GM21423 (cell line): ENCODE measurements around the gene CAMSAP2.
"Not testable (repeated sequence)": the region's sequence is repeated elsewhere in the genome, so short reads cannot be mapped to it uniquely, and the experiment has no call there.

Experiments
- ATAC-seq: cut with Tn5 transposase; IDR thresholded peaks from one replicate; pipeline ENCODE4 v1.9.1; 2021; ENCODE audit warnings: mild to moderate bottlenecking, moderate library complexity; ENCODE audit not compliant: unreplicated experiment

The CAMSAP2 gene

GRCh38 chr1:200737647-200738291, 924 bp upstream of the CAMSAP2 start:
- no peak for ATAC-seq

DNA sequence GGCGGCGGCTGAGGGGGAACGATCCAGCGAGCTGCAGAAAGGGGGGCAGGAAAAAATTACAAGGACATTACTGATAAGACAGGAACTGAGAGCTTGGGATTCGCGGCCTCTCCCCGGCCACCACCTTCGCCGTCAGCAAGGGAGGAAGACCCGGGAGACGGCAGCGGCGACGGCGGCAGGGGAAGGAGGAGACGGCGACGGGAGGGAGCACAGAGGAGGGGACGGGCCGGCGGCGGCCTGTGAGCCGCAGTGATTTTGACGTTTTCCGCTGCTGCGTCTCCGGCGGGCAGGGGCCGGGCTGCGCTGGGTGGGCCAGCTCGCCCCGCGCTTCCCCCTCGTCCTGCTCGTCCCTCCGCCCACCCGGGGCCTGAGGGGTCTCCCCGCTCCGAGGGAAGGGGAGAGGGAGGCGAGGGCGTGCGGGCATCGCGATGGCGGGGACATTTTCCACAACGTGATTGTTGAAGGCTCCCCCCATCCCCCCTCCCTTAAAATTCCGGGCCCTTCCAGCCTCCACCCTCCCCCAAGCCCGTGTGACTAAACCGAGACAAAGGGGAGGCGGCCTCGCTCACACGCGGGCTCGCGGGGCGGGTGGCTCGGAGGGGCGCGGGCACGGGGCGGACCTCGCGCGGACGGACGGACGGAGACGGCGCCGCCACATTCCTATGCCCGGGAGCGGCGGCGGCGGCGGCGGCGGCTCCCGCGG, 407 bp downstream of the CAMSAP2 start:
- ATAC-seq = peak; percentile 50

GRCh38 chr1:200739702-200740570, 1.2 kb downstream of the CAMSAP2 start:
- ATAC-seq = no peak

DNA sequence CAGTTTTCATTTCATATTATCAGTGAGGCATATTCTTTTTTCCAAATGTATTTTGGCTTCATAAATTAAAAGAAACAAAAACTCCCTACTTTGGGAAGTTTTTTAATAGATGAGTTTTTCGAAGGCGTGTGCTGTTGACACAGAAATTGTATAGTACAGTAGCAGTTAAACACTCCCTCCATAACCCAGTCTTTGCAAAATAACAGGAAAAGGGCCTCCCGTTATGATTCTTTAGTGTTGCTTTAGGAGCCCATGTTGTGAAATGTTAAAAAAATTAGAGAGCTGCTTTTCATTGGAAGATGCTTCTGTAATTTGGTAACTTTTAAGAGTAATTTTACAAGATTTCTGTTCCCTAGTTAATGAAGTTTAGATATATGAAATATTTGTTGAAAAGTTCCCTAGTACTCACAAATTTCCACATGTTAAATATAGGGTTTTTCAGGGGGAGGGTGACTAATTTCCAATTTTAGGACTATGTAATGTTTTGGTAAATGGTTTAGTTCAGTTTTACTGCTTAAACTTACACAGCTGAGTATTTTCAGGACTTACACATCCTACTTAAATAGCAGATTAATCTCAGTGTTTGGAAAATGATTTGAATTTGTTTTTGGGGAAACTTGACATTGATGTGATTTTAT, 2.0 kb downstream of the CAMSAP2 start:
- no peak for ATAC-seq

DNA sequence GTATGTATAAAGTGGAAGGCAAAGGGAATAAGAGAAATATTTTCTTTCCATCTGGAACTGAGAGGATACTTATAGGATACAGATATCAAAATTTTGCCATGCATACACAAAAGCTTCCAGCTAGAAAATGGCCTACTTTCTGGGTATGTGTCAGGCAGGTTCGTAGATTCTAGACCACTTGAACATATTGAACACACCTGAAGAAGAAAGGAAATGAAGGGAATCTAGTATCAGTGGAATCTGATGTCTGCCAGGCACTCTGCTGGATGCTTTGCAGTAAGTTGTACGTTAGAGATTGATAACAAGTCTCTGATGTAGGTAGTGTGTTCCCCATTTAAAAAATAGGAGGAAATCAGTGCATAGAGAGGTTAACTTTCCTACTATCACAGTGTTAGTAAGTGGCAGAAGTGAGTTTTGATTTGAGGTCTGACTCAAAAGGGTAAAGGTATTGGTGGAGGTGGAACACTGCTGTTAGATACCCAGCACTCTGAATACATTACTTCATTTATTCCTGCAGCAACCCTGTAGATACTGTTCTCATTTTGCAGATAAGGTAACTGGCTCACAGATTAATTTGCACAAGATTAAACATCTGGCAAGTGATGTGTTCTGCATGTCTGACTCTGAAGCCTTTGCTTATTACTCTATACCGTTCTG, 3.0 kb downstream of the CAMSAP2 start:
- no peak for ATAC-seq

DNA sequence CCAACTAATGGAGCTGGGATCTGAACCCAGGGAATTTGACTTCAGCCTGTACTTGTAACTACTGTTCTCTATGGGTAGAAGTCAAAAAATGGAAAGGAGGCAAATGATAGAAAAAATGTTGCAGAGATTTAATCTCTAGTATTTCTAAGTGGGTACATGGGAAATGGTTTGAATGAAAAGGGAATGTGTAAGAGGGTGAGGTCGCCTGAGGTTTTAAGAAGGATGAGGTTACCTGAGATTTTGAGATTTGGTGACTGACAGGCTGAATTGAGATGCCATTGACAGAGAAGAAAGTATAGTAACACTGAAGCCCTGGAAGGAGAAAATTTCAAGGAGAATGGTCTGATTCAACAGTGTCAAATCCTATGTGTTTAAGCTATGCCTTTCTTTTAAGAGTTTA, 5.5 kb downstream of the CAMSAP2 start:
- no peak for ATAC-seq

- ATAC-seq = no peak
Measured at GRCh38 chr1:200749090-200749489, 10.4 kb downstream of the CAMSAP2 start.

DNA sequence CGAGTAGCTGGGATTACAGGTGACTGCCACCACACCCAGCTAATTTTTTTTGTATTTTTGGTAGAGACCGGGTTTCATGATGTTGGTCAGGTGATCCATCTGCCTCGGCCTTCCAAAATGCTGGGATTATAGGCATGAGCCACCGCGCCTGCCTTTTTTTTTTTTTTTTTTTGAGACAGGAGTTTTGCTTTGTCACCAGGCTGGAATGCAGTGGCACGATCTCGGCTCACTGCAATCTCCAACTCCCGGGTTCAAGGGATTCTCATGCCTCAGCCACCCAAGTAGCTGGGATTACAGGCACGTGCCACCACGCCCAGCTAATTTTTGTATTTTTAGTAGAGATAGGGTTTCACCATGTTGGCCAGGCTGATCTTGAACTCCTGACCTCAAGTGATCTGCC, 12.1 kb downstream of the CAMSAP2 start:
- not testable (repeated sequence) for ATAC-seq

- peak; percentile 64 for ATAC-seq
Measured at GRCh38 chr1:200751717-200752116, 13.0 kb downstream of the CAMSAP2 start.

DNA sequence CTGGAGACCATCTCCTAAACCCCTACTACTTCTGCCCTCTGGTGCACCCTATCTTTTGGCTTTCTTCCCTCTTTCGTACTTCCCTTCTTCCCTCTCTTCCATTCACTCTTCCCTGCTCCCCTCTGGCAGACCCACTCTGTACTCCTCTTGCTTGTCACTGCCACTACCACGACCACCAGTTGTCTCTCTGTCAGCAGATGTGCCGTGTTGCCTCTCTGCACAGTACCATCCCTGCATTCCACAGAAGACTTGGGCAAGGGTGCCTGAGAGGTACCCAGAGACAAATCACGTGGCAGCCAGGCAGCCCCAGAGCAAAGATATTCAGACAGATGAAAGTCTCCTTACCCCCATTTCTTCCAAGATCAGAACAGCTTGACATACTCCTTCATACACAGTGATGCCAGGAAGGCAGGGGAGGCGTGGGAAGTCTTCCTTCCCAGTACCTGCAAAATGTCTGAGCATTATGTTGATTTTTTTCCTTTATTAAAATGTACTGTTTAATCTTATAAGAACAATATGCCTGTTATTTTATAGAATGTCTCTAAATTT, 15.0 kb downstream of the CAMSAP2 start:
- ATAC-seq = no peak

DNA sequence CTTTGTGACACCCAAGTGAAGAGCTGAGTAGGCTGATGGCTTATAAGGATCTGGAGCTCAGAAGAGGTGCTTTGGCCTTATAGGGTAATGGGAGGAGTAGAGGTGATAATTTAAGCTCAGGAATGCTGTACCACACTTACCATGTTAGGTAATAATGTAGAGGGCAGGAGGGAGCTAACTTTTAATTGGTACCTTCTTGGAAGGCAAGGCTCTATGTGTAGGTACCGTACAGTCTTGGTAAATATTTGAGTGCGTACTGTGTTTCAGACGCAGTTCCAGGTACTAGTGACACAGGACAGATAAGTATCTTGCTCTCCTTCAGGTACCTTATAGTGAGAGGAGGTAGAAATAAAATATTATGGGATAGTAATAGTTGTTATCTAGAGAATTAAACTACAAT, 16.8 kb downstream of the CAMSAP2 start:
- ATAC-seq = no peak

GRCh38 chr1:200762089-200762488, 23.4 kb downstream of the CAMSAP2 start:
- ATAC-seq = no peak

DNA sequence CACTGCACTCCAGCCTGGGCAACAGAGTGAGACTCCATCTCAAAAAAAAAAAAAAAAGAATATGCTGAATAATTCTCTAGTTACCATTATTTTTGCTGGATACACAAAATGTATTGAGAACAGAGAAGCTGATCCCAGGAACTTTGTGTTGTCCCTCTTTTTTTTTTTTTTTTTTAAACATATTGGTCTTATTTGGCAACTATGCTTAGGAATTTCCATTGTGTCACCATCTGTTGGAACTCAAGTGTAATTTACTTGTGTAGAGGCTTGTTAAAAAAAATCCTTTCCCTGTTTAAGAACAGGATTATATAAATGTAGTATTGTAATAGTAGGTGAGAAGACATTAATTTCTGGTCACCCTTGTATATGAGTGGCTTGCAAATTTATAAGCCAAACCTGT, 28.6 kb downstream of the CAMSAP2 start:
- no peak for ATAC-seq

DNA sequence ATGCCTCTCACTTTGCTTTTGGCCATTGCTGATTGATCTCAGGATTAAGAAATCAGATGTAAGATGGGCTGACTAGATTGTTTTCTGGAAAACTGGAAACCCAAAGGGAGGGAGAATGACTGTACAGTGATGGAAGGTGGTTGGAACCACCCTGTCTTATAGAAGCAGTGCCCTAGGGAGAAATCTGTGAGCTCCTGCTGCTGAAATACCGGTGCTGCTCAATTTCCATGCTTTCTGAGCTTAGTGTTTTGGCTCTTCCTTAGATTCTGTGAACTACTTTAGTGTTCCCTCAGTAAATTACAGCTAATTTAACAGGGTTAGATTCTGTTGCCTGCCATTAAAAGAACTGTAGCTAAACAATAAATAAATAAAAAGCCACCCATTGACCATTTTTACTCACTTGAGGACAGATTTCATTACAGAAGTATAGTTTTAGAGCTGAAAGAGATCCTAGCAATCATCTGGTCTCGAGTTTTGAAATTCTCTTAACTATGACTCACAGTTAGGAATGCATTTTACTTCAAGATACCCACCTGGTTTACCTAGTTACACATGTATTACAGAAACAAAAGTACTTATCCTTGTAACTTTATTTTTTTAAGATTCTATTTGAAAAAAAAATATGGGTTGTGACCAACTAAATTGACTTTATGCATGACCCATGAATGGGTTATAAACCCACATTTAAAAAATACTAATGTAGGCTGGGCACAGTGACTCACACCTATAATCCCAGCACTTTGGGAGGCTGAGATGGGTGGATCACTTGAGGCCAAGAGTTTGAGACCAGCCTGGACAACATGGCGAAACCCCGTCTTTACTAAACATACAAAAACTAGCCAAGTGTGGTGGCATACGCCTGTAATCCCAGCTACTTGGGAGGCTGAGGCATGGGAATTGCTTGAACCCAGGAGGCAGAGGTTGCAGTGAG, 33.2 kb downstream of the CAMSAP2 start:
- no peak for ATAC-seq

DNA sequence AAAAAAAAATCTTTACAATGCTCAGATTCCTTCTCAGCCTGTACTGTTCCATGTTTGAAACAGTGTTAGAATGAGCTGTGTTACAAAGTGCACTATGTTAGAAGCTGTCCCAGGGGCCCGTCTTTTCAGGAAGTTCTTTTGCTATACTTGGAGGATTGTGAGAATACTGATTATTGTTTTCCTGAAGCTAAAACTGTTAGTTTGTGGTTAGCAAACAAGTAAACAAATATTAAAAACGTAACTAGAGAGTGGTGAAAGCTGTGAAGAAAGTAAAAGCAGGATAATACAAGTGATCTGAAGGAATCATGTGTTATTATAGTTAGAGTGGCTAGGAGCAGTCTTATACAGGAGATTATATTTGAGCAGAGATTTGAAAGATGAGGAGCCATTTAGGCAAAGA, 35.6 kb downstream of the CAMSAP2 start:
- ATAC-seq = no peak

GRCh38 chr1:200774735-200775444, 36.2 kb downstream of the CAMSAP2 start:
- no peak for ATAC-seq

DNA sequence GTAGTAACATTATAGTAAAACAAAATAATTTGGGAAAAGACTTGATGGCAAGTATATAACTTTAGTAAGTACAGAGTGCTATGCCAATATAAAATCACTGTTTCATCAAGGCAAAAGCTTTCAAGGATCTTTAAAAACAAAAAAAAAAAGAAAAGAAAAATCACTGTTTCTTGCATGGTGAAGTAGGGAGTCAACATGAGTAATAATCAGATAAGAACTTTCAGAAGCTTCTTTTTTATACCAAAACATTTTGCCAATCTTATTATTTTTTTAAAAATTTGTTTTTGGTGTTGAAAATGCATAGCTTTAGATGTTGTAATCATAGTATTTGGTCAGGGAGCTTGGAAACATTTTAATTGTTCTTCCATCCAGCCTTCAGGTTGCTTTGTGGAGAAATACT, 37.2 kb downstream of the CAMSAP2 start:
- ATAC-seq = no peak

DNA sequence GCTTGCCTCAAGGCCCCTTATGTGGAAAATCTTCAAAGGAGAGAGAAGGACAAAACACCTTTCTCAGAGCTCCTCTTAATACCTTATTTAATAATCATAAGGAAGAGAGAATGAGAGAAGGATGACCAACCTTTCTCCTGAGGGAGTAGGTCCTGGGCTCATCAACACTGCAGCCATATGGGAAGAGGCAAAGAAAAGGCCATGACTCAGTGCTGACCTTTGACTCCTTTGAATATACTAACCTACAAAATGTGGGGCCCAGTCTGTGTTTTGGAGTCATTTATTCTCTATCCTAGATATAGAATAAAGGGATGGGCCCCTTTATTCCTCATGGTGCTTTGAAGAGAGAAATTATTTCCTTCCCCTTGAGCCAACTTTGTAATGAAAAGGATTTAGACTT, 38.3 kb downstream of the CAMSAP2 start:
- ATAC-seq = no peak

DNA sequence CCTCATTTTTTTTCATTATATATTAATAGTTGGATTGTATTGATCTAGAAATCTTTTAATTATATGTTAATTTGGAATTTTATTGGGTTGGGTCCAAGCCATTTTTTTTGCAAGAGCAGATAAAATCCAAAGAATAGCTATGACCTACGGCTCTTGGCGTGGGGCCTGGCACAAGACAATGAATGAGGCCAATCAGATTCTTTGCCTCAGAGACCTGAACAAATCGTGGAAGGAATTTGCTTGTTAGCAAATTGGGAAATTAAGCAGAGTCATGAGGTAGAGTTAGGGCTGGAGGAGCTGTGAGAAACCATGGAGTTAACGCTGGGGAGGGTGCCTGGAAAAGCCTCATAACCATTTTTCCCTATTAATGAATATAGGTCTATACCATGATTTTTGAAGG, 40.1 kb downstream of the CAMSAP2 start:
- ATAC-seq = no peak
